NCI-H2196 treated with DMSO at 0.1 percent for 48 hours (cell line): ENCODE data around the gene PROKR1.
"Not testable (repeated sequence)": the region's sequence is repeated elsewhere in the genome, so short reads cannot be mapped to it uniquely, and the experiment has no call there.

Source experiments
- DNase-seq: peaks from one replicate; lab custom pipeline; 2025; ENCODE audit not compliant: unreplicated experiment; lab: John Stamatoyannopoulos, UW

The PROKR1 gene

DNA sequence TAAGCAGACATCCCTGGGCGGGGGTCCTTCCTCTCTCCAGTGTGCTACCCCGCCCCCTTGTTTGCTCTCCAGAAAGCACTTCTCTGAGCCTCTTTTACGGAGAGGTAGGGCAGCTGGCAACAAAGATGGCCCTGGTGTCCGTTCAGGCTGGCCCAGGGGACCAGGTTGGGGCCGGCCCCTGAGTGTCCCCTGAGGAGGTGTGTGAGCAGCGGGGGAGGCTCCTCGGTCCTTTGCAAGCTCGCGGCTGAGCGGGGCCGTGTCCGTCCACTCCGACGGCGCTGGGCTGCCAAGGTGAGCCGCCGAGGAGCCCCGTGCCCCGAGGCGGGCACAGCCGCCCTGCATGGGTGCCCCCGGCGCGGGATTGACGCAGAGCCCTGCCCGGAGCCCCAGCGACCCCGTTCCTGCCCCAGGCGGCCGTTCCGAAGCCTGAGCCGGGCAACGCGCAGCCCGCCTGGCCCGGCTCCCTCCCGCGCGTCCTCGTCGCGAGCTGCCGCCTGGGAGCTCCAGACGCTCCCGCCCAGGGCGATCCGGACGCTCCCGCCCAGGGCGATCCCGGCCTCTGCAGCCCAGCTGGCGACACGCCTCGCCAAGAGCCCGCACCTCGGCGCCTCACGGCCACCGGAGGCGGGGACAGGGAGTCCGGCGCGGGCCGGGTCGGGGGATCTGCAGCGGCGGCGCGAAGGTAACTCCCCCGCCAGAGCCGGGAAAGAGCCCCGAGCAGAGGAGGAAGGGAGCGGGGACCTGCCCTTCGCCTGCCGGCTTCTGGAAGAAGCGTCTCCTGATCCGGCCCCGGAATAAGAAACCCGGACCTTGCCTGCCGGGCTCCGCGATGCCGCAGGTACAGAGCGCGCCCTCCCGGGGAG is at the start of gene PROKR1:
Gene PROKR1, plus strand, starts transcription at position 569 of the 863 bp plus-strand sequence. CDS start 2,243 bp downstream, outside the sequence.
- no peak for DNase-seq

DNA sequence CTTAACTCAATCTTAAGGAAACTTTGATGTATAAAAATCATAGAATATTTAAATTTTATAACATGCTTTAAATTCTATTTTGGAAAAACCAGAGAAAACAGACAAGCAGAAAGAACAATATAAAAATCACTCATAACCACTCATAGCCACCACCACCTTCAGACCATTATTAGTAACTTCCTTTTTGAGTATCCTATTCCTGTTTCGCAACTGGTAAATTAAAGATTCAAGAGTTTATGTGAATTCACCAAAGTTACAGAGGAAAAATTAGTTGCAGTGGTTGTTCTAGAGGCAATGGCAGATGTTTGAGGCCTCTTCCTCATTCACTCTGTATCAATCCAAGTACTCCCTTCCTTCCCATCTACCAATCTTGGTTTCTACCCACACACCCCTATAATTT is 49.3 kb upstream of the PROKR1 start:
- no peak for DNase-seq

DNA sequence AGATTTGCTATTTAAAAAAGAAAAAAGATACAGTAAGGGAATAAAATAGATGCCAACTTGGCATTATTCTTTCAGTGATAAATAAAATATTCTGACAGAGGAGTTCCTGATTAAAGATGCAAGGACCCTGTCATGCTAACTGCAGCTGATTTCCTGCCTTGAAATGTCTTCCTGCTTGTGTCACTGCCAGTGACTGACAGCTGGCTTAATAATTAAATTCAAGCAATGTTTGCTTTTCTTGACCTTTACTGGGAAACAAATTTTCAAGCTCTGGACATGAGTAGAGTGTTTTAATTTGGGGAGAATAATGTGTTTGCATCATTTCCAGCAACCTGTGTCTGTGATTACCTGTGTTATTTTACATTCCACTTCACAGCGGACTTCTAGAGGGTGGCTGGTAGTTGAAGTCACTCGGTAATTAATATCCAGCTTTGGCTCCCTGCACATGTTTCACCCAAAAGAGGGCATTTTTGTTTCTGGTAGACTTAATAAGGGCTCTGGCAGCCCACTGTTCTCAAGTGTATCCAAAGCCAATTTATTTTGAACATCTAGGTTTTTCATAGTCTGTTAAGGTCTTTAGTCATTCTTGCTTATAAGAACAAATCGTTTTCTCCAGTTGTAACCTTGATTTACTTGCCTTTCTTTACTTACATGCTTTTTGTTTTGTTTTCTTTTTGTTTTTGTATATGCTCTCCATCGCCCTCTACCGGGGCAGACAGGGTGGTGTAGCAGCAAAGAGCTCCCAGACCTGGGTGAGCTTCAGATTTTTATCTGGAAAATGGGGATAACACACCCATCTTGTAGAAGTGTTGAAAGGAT is 48.5 kb upstream of the PROKR1 start:
- DNase-seq = no peak

DNA sequence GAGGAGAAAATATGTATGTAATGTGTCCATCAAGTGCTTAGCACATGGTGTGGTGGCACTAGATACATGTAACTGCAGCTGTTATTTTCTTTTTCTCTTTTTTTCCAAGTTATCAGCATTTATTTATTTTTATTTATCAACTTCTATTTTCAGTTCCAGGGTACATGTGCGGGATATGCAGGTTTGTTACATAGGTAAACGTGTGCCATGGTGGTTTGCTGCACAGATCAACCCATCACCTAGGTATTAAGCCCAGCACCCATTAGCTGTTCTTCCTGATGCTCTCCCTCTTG is 47.9 kb upstream of the PROKR1 start:
- DNase-seq = not testable (repeated sequence)

DNA sequence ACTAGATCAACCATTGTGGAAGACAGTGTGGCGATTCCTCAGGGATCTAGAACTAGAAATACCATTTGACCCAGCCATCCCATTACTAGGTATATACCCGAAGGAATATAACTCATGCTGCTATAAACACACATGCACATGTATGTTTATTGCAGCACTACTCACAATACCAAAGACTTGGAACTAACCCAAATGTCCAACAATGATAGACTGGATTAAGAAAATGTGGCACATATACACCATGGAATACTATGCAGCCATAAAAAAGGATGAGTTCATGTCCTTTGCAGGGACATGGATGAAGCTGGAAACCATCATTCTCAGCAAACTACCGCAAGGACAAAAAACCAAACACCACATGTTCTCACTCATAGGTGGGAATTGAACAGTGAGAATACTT is 42.9 kb upstream of the PROKR1 start:
- DNase-seq = not testable (repeated sequence)

DNA sequence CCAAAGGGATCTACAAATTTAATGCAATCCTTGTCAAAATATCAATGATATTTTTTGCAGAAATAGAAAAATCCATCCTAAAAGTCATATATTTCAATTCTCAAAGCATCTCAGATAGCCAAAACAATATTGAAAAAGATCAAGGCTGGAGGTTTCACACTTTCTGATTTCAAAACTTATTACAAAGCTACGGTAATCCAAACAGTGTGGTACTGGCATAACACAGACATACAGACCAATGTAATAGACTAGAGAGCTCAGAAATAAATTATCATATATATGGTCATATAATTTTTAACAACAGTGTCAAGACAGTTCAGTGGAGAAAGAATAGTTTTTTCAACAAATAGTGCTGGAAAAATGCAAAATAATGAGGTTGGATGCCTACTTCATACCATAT is 40.3 kb upstream of the PROKR1 start:
- no peak for DNase-seq

DNA sequence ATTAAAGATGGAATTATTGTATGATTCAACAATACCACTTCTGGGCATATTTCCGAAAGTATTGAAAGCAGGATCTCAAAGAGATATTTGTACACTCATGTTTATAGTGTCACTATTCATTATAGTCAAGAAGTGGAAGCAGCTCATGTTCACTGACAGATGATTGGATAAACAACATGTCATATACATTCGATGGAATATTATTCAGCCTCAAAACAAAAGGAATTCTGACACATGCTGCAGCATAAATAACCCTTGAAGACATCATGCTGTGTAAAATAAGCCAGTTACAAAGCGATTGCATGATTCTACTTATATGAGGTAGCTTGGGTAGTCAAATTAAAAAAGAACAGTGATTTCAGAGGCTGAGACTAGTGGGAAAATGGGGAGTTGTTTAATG is 39.3 kb upstream of the PROKR1 start:
- DNase-seq = no peak

DNA sequence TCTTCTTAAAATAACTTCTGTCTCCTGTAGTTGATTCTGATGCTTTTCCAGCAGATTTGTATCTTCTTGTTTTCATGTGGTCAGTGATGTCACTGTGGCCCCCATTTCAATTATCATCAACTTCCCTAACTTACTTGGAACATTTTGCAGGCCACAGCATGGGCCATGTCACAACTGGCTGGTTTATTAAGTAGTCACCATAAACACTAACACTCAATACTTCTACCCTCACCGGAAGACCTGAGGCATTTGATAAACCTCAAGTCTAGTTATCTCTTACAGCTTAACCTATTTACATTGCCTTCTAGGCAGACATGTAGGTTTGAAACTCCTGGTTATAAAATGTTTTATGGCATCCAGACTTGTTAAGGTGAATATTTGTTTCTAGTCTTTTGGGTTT is 37.4 kb upstream of the PROKR1 start:
- DNase-seq = no peak

DNA sequence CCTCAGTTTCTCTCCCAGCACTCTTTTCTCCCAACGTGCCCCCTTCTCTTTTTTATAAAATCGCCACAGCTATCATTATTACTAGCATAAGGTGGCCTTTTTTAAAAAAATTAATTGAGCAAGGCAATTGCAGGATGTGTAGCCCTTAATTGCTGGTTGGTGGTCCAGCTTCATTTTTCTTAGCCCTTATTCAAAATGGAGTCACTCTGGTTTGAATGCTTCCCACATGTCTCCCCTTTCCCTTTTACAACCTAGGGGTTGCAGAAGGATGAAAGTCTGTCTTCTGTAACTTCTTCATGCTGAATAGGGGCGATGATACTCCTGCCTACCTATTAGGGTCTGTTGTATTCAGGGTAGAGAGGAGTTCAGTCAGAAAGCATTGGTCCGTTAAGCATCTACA is 36.6 kb upstream of the PROKR1 start:
- DNase-seq = no peak

DNA sequence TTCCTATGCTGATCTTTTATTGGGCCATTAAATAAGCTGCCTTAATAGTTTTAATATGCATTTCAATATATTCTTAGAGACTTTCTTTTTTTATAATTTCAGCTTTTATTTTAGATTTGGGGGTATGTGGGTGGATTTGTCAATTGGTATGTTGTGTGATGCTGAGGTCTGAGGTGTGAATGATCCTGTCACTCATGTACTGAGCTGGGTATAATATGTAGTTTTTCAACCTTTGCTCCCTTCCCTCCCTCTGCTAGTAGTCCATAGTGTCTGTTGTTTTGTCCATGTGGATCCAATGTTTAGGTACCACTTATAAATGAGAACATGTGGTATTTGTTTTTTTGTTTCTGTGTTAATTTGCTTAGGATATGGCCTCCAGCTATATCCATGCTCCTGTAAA is 35.5 kb upstream of the PROKR1 start:
- no peak for DNase-seq

DNA sequence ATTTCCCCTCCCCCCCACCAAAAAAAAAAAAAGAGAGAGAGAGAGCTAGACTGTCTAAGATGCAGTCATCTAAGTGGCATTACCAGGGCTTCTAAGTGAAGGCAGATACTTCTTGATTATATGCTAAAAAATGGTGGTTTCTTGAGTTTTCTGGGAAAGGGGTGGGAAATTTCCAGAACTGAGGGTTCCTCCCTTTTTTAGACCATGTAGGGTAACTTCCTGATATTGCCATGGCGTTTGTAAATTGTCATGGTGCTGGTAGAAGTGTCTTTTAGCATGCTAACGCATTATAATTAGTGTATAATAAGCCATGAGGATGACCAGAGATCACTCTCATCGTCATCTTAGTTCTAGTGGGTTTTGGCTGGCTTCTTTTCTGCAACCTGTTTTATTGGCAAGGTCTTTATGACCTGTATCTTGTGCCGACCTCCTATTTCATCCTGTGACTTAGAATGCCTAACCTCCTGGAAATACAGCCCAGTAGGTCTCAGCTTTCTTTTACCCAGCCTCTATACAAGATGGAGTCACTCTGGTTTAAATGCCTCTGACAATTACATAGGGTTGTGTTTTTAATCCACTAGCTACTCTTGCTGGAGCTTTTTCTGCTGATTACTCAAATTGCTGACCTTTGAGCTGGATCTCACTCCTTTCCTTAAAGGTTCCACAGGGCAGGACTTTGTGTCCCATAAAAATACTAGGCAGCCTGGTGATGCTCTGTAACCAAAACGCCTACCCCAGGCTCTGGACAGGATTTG is 30.4 kb upstream of the PROKR1 start:
- DNase-seq = no peak

DNA sequence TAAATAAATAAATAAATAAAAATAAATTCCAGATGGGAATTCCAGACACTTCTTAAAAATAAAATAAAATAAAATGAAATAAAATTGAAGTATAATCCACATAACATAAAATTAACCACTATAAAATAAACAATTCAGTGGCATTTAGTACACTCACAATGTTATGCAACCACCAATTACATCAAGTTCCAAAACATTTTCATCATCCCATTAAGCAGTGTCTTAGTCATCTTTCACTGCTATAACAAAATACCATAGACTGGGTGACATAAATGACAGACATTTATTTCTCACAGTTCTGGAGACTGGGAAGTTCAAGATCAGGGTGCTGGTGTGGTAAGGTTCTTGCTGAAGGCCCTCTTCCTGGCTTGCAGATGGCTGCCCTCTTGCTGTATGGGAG is 22.6 kb upstream of the PROKR1 start:
- no peak for DNase-seq

GRCh38 chr2:68623820-68624219 is 19.6 kb upstream of the PROKR1 start:
- no peak for DNase-seq

- no peak for DNase-seq
These were observed 15.8 kb upstream of the PROKR1 start for GRCh38 chr2:68627615-68628014.

- DNase-seq = no peak
These were observed 11.4 kb upstream of the PROKR1 start for GRCh38 chr2:68632021-68632420.

DNA sequence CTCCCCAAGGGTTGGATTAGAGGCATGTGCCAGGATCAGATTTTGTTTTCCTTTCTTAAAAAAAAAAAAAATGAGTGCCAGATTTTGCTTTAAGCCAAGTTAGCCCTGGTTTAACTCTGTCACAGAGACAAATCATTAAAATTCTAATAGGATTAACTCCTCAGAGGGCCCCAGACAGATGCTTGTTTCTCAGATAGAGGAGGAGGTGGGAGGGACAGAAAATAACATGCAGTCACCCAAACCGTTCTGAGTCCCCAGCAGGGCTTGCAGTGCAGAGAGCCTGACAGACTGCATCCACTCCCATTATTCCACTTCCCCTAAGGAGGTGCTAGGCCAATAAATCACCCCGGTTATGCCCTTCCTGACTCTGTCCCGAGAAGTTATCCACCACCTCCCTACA is 6.3 kb upstream of the PROKR1 start:
- no peak for DNase-seq

- DNase-seq = no peak
These were observed 601 bp downstream of the PROKR1 start for GRCh38 chr2:68643874-68644485.

DNA sequence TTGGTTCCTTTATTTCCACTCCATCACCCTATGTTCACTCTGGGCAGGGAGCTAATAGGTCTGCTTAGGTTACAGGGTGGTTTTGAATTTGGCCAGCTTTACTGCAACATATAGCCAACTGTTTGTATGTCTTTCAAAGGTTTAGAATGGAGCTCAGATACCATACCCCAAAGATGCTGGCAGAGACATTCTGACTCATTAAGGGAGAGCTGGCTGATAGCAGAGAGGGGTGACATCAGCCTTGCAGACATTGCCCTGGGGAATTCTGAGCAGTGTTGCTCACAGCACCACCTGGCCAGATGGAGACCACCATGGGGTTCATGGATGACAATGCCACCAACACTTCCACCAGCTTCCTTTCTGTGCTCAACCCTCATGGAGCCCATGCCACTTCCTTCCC is 2.1 kb downstream of the PROKR1 start:
- DNase-seq = no peak

- DNase-seq = no peak
These were observed 2.9 kb downstream of the PROKR1 start for GRCh38 chr2:68646303-68646702.

GRCh38 chr2:68650645-68651044 is 7.3 kb downstream of the PROKR1 start:
- DNase-seq = no peak

DNA sequence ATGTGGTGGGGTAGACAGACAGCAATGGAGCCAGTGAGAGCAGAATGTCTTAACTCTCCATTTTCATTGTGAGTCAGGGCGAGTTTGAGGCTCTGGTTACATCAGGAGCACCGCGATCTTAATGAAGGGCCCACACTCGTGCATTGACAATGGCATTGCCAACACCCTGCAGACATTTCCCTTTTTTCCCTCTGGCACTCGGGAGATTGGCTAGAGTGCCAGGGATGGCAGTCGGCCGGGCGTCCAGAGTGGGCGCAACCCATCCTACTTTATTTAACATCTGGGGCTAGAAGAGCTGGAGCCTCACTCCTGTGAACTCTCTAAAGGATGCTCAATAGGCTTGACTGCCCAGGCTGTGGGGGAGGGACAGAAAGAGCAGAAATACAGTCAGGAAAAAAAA is 9.7 kb downstream of the PROKR1 start:
- DNase-seq = no peak
